Measurements from ENCODE around the gene HOXA3.

HOXA3 gene

DNA sequence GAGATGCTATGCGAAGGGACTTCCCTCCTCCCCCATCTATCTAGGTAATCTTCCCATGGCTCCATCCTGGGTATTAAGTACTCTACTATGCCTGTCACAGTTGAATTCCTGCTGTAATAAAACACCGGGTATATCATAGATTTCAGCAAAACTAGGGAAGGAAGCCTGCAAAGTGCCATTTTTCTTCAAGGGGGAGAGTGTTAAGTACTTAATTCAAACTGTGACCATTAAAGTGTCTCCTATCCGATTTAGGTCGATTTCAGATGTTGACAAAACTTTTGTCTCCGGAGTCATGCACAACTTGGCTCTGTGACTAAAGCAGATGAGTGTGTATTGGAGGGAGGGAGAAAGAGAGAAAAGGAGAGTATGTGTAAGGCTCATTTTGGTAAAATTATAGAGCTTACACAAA, 26.4 kb downstream of the HOXA3 start:
- DNase-seq, result no peak

DNA sequence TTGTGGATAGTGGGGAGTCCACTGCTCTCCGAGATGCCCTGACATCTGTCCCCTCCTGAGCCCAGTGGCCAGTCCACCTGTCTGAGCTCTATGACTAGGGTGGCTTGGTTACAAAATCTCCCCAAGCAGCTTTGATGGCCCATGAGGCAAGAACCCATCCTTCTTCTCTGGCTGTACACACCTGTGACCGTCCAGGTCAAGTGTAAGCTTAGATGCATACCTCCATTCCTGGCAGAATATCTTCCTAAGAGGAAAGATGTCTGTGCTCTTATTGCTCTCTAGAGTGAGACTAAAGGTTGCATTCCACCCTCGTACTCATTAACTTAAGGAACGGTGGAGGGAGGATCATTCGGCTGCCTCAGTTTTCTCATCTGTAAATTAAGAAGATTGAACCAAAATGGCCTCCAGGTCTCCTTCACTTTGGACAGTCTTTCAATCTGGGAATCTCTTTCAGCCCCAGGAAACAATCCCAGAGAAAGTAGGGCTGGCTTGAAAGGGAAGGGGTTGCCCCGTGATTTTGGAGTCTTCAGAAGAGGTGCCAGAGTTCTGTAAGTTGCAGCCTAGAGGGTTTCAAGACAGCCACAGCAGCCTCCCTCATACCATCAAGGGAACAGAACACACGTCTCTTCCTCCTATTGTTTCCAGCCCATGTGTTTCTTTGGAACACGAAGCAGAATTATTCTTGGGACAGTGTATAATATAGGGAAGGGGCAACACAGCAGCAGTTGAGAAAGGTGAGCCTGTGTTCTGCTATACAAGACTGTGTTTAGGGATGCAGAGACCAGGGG, 27.3 kb downstream of the HOXA3 start:
- no peak for DNase-seq

DNA sequence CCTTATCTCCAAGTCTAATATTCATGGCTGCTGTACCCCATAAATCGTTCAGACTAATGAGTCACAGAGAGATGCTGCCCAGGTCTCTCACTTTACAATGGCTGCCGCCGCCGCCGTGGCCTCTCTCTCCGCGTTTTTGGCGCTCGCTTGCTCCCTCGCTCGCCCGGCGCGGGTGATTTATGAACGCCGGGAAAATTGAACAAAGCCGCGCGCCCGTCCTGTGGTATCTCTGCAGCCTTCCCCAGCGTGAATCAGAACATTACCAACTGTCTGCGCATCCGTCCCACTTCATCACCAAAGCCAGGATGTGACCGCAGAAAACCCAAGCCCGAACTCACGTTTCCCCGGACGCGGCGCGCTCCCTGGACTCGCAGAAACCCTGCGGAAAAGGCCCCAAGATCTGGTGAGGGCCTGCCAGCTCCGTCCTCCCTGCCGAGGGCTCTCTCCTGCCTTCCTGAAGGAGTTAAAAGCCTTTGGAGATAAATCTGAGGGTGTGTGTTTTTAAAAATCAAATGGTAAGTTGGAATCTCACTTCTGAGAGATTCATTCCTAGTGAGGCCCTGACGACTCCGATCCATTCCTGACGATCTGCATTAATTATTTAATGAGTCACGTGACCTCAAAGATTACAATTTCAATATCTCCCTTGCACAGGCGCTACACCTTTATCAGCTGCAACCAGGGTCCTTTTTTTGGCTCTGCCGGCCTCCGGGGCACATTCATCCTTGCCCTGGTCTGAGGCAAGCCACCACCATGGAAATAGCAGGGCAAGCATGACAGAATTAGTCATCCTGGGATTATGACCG, 28.1 kb downstream of the HOXA3 start:
- DNase-seq, result no peak

DNA sequence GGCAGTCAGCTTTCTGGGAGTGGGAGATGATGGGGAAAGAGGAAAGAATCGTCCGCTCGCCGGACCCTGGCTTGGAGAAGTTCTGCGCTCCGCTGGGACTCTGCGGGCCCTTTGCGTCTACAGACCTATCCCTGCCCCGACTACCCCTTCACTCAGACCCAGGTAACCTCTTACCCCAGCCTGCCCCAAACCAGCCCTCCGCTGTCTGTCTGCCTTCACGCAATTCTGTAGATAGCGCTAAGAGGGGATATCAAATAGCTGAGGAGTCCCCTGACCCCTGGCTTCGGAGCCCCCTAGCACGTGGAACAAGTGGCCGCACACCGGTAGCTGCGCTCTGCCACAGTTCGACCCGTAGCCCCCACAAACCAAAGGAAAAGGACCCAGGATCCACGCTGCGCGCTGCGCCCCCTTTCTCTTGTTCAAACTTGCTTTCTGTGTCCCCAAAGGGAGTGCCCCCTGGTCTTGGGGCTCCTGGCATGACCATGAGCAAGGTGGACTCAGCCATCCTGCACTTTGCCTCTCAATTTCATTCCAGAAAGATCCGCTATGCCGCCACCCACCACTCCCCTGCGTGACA, 28.8 kb downstream of the HOXA3 start:
- no peak for DNase-seq

DNA sequence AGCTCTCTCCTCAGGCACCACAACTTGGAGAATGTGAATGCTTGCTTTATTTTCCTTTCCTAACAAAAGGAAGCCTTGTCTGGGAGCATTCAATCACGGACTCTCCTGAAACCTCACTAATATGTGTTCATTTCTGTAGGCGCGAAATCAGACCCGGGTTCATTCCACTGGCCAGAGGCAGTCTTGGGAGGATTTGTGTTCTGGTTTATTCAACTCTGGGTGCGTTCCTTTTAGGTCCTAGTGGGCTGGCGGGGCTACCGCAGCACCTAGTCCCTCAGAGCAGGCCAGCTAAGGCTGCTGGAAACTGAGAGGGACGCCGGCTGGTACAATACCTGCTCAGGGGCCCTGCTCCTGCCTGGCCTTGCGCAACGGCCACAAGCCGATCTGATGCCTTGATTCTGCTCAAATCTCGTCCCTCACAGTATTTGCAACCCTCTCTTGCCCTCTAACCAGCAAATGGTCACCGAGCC, 29.3 kb downstream of the HOXA3 start:
- no peak for DNase-seq

DNA sequence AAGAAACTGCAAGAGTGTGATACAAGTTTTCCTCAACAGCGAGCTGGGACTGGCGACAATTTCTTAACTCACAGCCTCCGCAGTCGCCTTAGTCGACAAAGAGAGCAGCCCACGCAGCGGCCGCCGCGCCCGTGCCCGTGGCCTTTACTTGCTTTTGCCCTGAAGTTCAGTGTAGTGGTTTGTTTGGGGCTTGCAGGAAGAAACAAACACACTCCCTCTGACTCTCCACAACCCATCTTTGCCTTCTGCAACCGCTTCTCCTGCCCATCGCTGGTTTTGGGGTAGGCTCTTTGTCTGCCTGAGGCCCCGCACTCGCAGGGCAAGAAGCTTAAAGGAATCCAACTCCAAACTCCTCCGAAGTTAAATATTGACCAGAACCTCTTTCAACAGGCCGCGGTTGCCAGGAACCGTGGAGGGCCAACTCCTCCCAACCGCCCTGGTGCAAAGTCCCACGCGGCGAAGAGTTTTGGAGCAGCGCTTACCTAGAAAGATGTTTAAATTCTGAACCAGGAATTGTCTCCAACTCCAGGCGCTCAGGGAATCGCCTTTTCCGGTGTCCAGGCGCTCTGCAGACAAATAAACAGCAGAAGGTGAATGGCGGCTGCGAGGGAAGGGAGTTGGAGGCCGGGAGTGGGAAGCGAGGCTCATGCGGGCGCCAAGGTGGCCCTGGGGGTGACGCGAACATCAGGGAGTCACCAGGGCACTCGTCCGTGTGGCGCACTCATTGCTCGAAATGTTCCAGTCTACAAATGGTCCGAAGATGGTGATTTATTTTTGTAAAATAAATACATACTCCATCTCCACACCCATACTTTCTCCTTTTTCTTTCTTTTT, 30.1 kb downstream of the HOXA3 start:
- DNase-seq, result no peak

DNA sequence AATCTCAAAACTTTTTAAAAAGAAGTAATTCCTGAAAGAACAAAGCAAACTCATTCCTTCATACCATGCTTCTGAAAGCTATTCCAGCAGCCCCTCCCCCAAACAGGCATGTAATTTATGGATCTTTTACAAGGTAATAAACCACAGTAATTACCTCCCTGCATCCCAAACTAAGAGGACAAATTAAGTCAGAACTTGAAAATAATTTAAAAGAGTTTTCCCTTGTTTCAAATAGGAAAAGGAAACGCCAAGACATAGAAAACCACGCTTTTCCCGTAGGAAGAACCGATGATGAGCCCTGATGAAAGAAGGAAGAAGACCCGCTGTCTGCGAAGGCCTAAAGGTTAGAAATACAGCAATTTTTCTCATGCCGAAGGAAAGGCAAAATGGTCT, 30.7 kb downstream of the HOXA3 start:
- DNase-seq, result no peak

DNA sequence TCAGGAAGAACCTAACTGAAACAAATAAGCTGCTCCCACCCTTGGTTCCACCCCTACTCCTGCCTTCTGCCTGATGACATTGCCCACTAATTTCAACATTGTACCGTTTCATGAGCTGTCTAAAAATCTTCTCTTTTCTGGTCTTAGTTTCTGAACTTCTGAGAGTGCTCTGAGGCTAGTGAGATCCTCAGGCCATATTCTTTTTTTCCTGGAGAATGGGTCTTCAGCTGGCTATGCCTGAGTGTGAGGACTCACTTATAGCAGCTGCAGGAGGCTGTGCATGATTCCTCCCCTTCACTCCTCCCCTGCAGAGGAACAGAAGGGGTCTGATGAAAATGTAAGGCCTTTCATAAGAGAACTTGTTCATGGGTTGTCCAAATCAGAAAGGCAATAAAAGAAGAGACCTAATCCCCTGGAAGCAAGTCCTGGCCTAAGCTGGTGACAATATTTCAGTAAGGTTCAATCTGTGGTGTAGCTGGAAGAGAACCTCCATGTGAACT, 32.9 kb downstream of the HOXA3 start:
- DNase-seq, result no peak

DNA sequence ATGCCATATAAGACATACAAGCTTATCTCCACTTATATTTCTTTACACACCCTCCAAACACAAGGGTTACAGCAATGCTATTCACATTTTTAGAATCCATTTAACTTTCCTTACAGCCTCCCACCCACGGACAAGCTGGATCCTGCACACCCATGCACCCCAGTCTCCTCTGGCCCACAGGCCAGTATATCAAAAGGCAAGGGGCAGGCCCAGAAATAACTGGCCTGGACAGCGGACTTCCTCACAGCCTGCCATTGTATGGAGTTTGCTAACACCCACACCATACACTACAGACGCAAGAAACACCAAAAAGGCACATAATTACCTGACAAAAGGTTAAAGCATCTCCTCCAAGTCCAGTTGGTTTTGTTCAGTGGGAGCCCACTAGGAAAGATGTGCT, 33.8 kb downstream of the HOXA3 start:
- no peak for DNase-seq

DNA sequence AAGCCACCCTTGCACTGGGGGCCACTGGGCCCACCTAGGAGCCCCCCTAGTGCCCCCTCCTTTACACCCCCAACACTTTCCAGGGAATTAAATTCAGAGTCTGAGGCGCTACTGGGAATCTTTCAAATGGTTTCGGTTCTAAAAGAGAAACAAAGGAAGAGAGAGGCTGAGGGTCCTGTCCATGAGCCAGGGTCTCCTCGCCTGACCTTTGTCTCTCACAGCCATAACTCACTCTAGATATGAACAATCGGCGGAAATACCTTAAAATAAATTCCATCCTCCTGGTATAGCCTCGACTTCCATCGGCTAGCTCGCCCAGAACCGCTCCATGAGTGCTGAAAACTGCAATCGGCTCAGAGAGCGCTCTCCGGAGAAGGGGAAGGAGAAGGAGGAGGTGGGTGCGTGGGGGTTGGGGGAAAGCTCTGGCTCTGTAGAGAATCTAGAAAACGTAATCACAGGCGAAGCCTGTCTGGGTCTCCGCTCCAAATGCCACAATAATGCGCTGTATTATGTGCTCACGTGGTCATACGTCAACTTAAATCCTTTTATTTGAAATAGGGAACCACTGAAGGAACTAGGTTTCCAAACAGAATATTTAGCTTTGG, 34.4 kb downstream of the HOXA3 start:
- no peak for DNase-seq

DNA sequence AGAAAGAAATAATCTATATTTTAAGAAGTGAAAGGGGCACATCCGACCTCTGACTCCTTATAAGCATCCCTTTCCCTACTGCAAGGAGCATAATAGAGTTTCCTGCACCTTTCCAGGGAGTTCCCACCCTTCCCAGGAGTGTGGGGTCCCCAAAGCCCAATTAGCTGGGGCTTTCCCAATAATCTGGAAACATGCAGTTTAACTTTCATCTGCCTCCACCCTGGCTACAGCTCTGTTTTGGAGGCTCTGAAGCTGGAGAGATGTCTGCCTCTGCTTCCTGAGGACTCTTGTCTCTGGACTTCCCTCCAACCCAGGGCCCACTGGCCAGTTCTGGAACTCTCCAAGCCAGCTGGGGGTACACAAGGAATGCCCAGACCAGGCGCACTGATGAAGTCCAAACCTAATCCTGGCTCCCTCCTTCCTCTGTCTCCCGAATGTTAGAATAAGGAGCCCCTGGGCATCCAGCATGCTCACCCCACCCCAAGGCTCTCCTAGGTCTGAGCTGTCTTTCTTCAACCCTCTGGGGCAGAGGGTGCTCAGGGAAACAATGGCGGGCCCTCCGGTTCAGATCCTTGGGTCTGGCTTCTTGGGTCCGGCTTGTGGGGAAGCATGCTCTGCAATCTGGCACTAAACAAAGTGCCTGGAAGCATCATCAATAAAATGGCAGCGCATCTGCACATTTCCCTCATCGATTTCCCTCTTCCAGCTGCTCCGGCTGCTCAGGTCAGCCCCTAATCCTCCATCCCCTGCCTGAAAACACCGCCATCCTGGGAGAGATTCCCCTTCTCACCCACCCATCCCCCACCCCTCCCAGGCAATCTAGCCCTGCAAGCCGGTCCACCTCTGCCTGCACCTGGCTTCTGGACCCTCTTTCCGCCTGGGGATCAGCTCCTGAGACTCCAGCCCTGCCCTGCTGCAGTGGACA, 35.2 kb downstream of the HOXA3 start:
- no peak for DNase-seq

DNA sequence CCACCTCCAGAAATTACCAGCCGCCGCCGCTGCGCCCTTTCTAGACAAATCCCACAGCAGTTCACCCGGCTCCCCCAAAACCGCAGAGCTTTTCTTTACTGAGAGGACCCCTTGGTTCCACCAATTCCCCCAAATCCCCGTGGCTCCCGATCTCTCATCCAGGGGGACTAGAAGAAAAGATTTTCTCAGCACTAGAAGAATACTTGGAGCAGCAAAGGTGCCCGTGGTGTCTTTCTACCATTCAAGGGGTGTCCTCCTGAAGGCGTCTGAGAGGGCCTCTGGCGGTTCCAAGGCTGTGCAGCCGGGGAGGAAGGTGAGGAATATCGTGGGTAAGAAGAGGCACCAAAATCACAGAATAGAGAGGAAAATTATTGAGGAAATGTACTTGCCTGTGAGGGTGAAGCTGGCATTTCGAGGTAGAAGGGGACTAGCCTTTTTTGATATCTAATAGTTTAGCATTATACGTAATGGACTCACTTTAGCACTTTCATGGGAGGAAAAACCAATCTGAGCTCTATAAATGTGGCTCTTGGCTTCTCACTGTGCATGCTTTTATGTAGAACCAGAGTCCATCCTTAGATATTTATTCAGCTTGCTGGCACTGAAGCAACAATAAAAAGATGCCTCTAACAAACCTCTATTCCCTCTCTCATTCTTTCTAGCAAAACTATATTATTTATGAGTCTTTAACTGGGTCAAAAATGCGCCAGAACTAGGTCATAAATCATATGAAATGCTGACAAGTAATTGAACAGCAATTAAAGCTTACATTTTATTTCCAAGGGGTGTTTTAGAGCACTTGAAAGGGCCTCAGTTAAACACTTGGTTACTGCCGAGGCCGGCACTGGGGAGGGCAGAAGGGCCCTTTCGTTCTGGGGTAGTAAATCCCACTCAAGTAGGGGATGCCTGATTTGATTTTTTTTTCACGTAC, 36.1 kb downstream of the HOXA3 start:
- no peak for DNase-seq

DNA sequence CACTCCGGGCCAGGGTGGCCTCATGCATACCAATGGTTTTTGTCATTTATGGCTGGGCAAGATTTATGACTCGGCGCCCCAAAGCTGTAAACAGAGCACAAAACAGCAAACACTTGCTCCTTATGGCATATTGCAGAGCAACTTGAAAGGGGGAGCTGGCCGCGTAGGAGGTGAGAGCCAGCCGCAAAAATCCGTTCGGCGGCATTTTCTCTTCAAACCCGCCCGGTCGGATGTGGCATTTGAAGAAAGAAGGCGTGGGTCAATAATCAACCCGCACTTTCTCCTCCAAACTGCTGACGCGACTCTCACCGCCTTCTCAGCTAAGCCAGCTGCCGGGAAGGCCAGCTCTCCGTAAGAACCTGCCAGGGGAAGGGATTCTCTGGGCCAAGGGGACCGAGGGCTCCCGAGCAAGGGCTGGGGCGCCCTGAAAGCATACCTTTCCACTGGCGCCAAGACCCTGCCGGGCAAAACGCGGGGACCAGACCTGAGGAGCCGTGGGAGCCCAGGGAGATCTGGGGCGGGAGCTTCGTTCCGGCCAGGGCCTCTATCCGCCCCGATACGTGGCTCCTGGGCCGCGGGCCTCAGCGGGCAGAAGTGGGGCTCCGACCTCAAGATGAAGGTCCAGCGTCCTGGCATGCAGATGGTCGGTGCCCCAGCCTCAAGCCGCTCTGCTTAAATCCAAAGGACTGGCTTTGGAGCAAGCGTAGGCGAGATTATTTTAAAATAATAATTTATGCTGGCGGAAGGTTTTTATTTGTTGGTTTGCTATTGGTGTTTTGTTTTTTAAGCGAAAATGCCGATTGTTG, 37.0 kb downstream of the HOXA3 start:
- DNase-seq, result no peak

DNA sequence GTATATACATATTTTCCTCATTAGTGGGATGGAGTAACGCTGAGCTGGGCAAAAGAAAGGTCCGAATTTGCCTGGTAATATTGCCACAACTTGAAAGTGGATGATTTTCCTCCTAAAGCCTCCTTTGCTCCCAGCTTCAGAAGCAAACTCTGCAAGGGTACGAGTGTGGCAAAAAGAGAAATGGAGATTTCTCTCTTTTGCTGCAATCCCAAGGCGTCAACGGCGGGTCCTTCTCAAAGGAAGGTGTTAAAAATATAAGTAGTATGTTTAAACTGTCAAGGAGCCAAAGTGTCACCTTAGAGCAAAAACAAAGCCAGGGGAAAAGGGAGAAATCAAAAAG, 37.5 kb downstream of the HOXA3 start:
- no peak for DNase-seq

DNA sequence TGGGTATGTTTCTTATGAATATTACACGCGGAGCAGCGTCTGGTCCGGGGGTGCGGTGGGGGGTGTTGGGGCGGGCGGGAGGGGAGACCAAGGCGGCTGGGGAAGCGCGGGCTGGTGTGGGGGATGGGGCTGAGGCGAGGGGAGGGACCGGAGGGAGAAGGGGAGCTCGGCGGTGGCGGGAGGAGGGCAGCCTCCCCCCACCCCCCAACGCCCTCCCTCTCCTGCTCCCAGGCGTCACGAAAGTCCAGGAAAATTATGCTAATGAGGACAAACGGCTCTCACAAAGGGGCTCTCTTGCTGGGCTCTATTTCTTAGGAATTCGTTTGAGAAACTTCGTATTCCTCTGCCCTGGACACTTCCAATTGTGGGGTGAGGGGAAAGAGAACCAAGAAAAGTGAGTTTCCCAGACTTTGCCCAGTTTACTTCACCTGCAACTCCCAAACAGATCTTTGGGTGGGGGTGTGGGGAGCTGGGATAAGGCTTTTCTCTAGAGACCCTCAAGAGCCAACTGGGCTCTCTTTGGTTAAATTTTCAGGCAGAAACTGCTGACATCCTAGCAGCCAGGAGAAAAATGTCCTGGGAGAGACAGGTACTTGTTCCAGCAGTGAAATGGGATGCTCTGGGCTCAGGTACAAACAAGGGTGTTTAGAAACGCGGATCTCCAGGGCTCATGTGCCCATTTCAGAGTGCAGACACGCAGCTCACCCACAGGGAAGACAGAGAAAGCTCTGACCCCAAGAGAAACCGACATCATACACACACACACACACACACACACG, 38.2 kb downstream of the HOXA3 start:
- DNase-seq, result no peak

DNA sequence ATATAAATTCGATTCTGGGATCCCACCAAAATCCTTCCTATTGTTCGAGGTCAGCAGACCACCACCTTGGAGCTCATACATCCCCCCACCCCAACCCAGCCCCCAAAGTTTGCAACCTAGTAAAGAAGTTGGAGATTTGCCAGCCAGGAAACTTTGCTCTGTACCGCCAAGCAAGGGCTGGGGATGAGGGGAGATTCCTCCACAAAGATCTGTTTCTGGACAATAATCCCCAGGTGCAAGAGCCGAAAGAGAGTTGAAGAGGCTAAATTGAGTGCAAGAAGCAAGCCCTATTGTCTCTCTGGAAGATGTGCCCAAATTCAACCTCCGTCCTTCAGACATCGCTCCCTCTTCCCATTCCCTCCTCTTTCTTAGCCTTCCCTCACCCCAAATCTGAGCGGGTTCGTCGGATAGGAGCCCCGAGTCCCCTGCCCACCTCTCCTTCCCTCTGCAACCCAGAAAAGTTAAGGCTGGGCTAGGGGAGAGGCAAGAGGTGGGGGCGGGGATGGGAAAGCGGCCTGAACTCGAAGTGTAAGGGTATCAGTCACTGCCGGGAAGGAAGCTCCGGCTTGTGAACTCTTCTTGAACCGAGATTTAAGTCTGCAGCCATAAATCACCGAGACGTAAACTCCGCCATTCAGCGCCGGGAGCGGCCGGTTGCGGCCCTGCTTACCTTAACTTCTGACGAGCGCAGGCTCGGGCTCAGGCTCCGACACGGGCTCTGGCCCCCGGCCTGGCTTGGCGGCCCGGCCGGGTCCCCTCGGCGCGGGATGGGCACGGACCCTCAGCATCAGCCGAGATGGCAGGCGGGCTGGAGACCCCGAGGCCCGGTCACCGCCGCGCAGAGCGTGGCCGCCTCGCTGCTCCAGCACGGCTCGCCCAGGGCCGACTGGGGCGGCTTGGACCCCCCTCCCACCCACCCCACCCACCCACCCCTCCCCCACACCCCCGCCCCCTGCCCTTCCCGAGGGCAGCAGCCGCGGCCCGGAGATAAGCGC, 39.1 kb downstream of the HOXA3 start:
- no peak for DNase-seq

DNA sequence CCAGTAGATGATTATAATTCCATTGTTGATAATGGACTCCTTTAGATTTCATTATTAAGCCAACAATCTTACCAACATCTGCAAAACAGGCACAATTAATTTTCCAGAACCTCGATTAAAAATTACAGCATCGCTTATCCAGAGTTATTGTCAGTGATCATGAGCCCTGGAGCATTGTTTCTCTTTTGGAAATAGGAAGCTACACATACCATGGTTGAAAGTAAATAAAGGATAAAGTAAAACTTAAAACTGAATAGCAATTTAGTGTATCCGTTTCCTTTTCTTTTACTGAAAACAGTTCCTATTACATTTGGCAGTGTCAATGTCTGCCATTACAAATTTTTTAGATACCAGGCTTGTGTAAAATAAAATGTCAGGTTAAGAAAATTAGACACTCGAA, 40.0 kb downstream of the HOXA3 start:
- DNase-seq, result no peak

Measured in activated effector memory CD4-positive, alpha-beta T cell treated with Interleukin-2 at 50 U/mL for 16 hours (primary cell).